ENCODE results near the gene ACADS.

The ACADS gene

GRCh38 chr12:120758798-120759590, 33.4 kb downstream of the ACADS start:
- no peak for DNase-seq

- DNase-seq, result no peak
These were observed 34.1 kb downstream of the ACADS start for GRCh38 chr12:120759591-120760348.

DNA sequence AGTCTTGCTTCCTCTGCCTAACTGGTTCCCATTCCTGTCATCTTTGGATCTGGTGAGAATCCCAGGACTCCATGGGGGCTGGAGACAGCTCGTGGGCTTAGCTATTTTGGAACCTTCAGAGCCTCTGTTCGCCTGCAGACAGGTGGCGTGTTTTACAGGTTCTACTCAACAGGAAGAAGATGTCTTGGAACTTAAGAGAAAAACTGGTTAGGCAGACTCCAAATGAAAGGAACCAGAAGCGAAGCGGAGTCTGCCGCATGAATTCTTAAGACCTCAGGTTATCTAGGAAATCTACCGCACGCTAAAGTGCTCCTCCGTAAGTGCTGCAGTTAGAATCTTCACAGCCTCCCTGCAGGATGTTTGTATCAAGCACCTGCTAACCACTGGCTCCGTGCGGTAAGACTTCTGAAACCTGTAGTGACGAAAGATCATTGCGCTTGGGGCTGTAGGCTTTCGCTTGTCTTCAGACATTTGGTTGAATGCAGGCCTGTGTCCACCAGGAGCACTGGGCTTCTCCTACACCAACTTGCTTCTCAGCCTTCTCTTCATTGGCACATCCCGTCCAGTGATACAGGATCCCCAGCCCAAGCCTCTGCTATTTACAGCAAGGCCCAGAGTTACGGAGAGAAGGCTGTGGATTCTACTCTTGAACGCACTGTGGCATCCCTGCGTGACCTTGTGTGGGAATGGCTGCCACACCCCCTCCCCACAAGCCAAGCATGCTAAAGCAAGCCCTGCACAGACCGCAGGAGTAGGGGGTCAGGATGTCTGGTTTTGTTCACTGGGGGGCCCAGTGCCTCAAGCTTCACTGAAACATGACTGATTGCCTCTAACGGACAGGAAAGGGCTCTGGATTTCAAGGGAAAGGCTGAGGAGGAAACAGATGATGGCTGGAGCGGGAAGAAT, 35.0 kb downstream of the ACADS start:
- no peak for DNase-seq

DNA sequence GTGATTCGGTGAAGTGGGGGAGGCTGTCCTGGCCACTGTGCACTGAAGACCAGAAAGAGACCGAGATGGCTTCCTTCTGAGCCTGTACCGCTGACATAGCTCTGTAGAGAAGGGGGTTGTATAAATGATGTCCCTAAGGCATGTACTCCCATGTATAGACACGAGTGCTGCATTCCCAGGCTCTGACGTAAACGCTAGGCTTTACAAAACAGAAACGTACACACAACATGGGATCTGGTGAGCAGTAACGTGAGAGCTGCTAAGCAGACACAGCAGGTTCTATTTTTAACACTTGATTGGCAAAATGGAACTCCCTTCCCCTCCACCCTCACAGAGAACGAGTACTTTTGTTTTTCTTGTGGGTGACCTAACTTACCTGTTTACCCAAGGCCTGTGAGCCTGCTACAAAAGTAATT, 35.9 kb downstream of the ACADS start:
- DNase-seq, result no peak

- DNase-seq, result no peak
These were observed 36.5 kb downstream of the ACADS start for GRCh38 chr12:120762086-120762485.

- DNase-seq, result no peak
These were observed 37.6 kb downstream of the ACADS start for GRCh38 chr12:120763250-120763649.

DNA sequence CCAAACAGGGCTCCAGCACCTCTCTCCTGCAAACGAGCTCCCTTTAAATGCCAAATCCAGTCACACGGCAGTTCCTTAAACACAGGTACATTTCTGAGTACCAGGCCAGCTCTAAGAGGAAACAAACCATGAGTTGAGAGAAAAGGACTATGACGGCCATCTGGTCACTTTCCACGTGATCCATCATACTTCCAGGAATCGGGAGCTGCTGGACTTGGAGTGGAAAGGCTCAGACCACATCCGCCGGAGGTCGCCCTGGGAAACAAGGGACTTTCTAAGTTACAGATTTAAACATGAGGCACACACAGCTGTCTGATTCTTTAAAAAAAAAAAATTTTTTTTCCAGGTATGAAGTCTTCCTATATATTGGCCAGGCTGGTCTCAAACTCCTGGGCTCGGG, 39.2 kb downstream of the ACADS start:
- no peak for DNase-seq

DNA sequence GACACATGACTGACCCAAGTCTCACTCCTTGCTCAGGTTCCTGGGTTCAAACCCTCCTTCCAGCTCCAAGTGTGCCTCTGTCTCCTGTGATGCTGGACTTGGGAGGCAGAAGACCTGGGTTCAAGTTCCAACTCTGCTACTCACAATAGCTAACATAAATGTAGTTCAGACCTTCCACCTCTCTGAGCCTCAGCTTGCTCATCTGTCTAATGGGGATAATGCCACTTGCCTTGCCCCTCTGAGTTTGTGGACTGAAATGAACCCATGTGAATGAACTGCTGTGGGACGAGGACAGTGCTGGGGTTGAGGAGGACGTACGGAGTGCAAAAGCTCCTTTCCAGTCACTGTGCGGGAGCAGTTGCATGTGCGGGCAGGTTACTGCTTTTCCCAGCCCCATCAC, 40.9 kb downstream of the ACADS start:
- DNase-seq, result no peak

DNA sequence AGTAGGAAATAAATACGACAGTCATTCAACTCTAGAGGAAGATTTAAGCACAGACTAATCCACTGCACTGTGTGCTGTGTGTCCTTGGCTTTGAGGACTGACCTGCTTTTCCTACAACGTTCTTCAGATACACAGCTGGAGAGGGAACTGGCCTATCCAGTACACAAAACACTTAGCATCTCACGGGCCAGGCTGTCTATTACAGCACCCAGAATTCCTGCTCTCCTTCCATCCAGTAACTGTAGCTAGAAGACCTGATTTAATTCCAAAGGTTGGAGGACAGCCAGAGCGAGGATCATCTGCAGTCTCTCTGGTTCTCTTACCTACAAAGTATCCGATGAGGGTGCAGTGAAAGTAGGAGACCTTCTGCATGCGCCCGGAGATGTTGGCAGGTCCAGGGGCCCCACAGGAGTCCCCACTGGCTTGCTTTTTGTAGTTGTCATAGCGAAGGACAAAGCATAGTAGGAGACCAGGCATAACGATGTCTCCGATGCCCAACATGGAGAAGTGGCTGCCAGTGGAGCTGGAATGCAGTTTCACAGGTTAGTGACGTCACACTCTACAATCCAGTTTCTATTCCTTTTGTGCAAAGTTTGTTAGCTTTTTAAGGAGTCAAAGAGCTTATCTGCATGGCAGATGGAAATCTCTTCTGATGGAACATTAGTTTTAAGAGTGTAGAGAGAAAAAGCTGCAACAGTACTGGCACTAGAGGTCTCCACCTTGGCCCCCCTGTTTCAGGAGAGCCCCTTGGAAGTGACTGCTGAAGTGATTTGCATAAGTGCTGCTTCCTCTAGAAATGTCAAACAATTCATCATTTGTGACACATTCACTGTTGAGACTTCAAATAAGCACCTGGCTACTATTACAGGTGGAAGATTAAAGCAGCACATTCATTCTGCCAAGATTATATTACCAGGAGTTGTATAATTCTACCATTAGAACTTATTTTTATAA, 41.7 kb downstream of the ACADS start:
- DNase-seq, result no peak

DNA sequence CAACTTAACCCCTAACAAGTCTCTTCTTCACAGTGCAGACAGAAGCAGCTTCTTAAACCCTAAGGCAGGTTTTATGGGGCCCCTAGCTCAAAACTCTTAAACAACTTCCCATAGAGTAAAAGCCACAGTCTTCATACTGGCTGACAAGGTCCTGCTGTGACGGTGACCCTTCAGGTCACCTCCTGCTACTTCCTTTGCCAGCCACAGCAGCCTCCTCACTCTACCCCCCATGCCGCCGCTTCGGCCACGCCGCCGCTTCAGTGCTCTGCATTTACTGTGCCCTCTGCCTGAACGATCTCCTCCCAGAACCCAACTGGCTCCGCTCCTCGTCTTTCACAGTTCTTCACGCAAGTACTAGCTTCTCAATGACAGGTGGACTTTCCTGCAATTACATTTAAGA, 45.5 kb downstream of the ACADS start:
- no peak for DNase-seq

- DNase-seq, result no peak
These were observed 48.7 kb downstream of the ACADS start for GRCh38 chr12:120774169-120774916.

GRCh38 chr12:120775862-120776552, 50.4 kb downstream of the ACADS start:
- DNase-seq, result no peak

GRCh38 chr12:120783197-120783596, 57.6 kb downstream of the ACADS start:
- no peak for DNase-seq

- no peak for DNase-seq
These were observed 59.2 kb downstream of the ACADS start for GRCh38 chr12:120784804-120785203.

GRCh38 chr12:120787889-120788288, 62.3 kb downstream of the ACADS start:
- DNase-seq, result no peak

Data from SHP77 treated with DMSO at 0.1 percent for 48 hours (cell line).